ENCODE measurements around the gene YBEY. TPM values are rescaled to one million over a fixed set of nuclear protein-coding genes. Genes with fewer than 3 reads are reported as not detected.

YBEY gene, protein sequence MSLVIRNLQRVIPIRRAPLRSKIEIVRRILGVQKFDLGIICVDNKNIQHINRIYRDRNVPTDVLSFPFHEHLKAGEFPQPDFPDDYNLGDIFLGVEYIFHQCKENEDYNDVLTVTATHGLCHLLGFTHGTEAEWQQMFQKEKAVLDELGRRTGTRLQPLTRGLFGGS
- polyA plus RNA-seq (2012; rRNA removed) = 44.5 and 47.5 TPM in 2 replicates
- 54.2 and 65.5 TPM in 2 replicates for polyA plus RNA-seq (2012; cell fraction: cytosol; rRNA removed)
- 15.3 and 22.2 TPM in 2 replicates for polyA plus RNA-seq (2012; cell fraction: nucleus; rRNA removed)

DNA sequence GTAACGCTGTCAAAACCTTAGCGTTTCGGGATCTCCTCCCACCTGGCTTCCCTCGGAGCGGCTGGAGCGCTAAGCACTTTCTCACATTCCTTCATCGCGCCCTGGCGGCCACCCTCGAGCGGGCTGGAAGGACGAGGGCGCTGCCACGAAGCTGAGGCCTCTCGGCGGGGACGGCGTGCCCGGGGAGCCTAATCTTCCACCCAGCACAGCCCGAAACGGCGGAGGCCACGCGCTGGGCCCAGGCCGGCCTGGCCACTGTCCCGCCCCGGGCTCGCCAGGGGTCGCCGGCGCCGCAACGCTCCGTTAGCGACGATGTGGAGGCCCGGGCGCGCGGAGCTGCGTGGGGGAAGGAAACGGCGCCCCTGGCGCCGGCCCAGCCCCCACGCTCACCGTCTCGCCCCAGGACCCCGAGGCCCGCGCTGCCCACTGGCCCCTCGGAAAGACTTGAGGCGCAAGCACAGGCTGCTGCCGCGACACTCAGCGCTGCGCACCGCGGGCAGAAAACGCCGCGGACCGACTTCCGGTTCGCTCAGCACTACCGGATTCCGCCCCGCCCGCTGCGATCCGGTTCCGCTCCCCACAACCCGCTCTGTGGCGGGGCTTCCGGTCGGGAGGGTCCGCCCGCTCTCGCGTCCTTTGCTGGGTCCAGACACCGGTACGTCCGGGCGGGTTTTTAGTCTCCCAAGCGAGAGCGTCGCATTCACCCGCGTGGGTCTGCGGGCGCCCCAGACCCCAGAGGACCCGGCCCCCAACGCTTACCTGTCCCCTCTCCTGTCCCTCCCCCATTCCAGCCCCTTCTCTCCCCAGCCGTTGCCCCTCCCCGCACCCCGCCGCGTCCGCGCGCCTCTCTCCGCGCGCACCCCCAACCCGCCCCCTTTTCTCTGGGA lies at the start of gene YBEY:
YBEY (plus strand) TSS at position 582 of the 887 bp plus-strand sequence. CDS start 572 bp downstream, outside the sequence.
- Histone ChIP-seq H3K27ac (ENCODE audit: low read depth in 2 of 2, low read length in 1 of 2) (peak within 1 kb of the TSS; percentile 86 to 95), H3K9me2 (no peaks in the 10 kb centered on the region), H3K4me3 (ENCODE audit: low read depth in 2 of 2, low read length in 1 of 2) (peak within 1 kb of the TSS; percentile 72 to 77), H3K4me1 (ENCODE audit: control insufficient read depth in 1 of 2, insufficient read depth in 2 of 2, low read depth in 1 of 2, low read length in 1 of 2) (peaks cover 21 to 25% of the 10 kb centered on the region in 2 experiments), H3K4me2 (peak within 1 kb of the TSS; percentile 72), H4K20me1 (ENCODE audit: insufficient read depth) (peaks cover 12% of the 10 kb centered on the region; the same call in 1 of the 2 replicates), H3F3A (replicated peaks; ENCODE audit: insufficient read depth) (peaks cover 14% of the 10 kb centered on the region), H2AFZ (ENCODE audit: low read depth) (peak within 1 kb of the TSS; percentile 88), H3K9ac (peak within 1 kb of the TSS; percentile 95), H3K27me3 (ENCODE audit: insufficient read depth) (no peaks in the 10 kb centered on the region), H3K9me3 (no peaks in the 10 kb centered on the region), H3K79me2 (ENCODE audit: insufficient read depth) (peaks cover 79% of the 10 kb centered on the region), H3K36me3 (replicated peaks in 1 of 2; ENCODE audit: control insufficient read depth in 1 of 2, insufficient read depth in 2 of 2, low read length in 1 of 2) (peaks cover 20 to 32% of the 10 kb centered on the region in 2 experiments)
- 2% methylated on average over 22 of the region's 105 CpGs for WGBS (ENCODE audit: low lambda C conversion rate)
- POLR2A ChIA-PET = no interaction called here
- CTCF ChIA-PET = interaction anchor here (1.2 kb wide), 1 partner anchor 142 kb away, joined by 7 read pairs; no protein-coding TSS in a partner anchor
- DNase-seq = peak; percentile 98
- TF ChIP-seq MXI1 (IDR thresholded peaks at IDR 0.05; ENCODE audit: low read depth, low read length) (peak; percentile 35), RFX5 (IDR thresholded peaks at IDR 0.05; ENCODE audit: low read length) (no peak), EP300 (IDR thresholded peaks at IDR 0.05; ENCODE audit: borderline replicate concordance in 1 of 2, low read depth in 1 of 2, low read length in 1 of 2) (no peak), NRF1 (IDR thresholded peaks at IDR 0.05; ENCODE audit: low read depth, low read length) (peak; percentile 11; the same call in 1 of the 2 replicates), CHD2 (IDR thresholded peaks at IDR 0.05; ENCODE audit: low read length, partially characterized antibody) (peak; percentile 96), POLR2AphosphoS5 (IDR thresholded peaks at IDR 0.05; ENCODE audit: low read depth, low read length) (peak; percentile 88), RCOR1 (IDR thresholded peaks at IDR 0.05; ENCODE audit: low read length) (0 out of 2 replicates have a peak, but pooled peaks have one; percentile 7), GABPA (IDR thresholded peaks at IDR 0.05; ENCODE audit: low read depth) (peak; percentile 92), SIN3A (IDR thresholded peaks at IDR 0.05; ENCODE audit: borderline replicate concordance, low read depth, low read length) (peak; percentile 78), FOSL2 (IDR thresholded peaks at IDR 0.05; ENCODE audit: borderline replicate concordance, low read depth) (0 out of 2 replicates have a peak, but pooled peaks have one; percentile 0), FOXM1 (IDR thresholded peaks at IDR 0.05; ENCODE audit: low read depth) (no peak), ELF1 (IDR thresholded peaks at IDR 0.05) (peak; percentile 92), GATA2 (CRISPR knock-in tag; IDR thresholded peaks at IDR 0.05) (no peak), TAF1 (IDR thresholded peaks at IDR 0.05; ENCODE audit: borderline replicate concordance, low read depth, low read length) (peak; percentile 79)
- TF ChIP-seq, protein P1, sequence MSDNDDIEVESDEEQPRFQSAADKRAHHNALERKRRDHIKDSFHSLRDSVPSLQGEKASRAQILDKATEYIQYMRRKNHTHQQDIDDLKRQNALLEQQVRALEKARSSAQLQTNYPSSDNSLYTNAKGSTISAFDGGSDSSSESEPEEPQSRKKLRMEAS (IDR thresholded peaks at IDR 0.05; ENCODE audit: low read depth) = peak; percentile 71
- TF ChIP-seq, protein P2, sequence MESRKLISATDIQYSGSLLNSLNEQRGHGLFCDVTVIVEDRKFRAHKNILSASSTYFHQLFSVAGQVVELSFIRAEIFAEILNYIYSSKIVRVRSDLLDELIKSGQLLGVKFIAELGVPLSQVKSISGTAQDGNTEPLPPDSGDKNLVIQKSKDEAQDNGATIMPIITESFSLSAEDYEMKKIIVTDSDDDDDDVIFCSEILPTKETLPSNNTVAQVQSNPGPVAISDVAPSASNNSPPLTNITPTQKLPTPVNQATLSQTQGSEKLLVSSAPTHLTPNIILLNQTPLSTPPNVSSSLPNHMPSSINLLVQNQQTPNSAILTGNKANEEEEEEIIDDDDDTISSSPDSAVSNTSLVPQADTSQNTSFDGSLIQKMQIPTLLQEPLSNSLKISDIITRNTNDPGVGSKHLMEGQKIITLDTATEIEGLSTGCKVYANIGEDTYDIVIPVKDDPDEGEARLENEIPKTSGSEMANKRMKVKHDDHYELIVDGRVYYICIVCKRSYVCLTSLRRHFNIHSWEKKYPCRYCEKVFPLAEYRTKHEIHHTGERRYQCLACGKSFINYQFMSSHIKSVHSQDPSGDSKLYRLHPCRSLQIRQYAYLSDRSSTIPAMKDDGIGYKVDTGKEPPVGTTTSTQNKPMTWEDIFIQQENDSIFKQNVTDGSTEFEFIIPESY (IDR thresholded peaks at IDR 0.05; ENCODE audit: borderline replicate concordance, low read depth) = peak; percentile 93
- TF ChIP-seq, protein P3, sequence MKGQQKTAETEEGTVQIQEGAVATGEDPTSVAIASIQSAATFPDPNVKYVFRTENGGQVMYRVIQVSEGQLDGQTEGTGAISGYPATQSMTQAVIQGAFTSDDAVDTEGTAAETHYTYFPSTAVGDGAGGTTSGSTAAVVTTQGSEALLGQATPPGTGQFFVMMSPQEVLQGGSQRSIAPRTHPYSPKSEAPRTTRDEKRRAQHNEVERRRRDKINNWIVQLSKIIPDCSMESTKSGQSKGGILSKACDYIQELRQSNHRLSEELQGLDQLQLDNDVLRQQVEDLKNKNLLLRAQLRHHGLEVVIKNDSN (IDR thresholded peaks at IDR 0.05; ENCODE audit: borderline replicate concordance, low read depth) = peak; percentile 32; the same call in 1 of the 2 replicates
- TF ChIP-seq, protein P4, sequence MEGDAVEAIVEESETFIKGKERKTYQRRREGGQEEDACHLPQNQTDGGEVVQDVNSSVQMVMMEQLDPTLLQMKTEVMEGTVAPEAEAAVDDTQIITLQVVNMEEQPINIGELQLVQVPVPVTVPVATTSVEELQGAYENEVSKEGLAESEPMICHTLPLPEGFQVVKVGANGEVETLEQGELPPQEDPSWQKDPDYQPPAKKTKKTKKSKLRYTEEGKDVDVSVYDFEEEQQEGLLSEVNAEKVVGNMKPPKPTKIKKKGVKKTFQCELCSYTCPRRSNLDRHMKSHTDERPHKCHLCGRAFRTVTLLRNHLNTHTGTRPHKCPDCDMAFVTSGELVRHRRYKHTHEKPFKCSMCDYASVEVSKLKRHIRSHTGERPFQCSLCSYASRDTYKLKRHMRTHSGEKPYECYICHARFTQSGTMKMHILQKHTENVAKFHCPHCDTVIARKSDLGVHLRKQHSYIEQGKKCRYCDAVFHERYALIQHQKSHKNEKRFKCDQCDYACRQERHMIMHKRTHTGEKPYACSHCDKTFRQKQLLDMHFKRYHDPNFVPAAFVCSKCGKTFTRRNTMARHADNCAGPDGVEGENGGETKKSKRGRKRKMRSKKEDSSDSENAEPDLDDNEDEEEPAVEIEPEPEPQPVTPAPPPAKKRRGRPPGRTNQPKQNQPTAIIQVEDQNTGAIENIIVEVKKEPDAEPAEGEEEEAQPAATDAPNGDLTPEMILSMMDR (IDR thresholded peaks at IDR 0.05) = peak; percentile 42
- TF ChIP-seq, protein P5, sequence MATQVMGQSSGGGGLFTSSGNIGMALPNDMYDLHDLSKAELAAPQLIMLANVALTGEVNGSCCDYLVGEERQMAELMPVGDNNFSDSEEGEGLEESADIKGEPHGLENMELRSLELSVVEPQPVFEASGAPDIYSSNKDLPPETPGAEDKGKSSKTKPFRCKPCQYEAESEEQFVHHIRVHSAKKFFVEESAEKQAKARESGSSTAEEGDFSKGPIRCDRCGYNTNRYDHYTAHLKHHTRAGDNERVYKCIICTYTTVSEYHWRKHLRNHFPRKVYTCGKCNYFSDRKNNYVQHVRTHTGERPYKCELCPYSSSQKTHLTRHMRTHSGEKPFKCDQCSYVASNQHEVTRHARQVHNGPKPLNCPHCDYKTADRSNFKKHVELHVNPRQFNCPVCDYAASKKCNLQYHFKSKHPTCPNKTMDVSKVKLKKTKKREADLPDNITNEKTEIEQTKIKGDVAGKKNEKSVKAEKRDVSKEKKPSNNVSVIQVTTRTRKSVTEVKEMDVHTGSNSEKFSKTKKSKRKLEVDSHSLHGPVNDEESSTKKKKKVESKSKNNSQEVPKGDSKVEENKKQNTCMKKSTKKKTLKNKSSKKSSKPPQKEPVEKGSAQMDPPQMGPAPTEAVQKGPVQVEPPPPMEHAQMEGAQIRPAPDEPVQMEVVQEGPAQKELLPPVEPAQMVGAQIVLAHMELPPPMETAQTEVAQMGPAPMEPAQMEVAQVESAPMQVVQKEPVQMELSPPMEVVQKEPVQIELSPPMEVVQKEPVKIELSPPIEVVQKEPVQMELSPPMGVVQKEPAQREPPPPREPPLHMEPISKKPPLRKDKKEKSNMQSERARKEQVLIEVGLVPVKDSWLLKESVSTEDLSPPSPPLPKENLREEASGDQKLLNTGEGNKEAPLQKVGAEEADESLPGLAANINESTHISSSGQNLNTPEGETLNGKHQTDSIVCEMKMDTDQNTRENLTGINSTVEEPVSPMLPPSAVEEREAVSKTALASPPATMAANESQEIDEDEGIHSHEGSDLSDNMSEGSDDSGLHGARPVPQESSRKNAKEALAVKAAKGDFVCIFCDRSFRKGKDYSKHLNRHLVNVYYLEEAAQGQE (IDR thresholded peaks at IDR 0.05; ENCODE audit: low read depth, low read length) = no peak
